Measurements from ENCODE around the gene HOXC12. TPM values are rescaled to one million over a fixed set of nuclear protein-coding genes. Genes with fewer than 3 reads are reported as not detected.

The HOXC12 gene
- total and polyA plus RNA-seq, 2 experiments from 2014 or later = not detected

DNA sequence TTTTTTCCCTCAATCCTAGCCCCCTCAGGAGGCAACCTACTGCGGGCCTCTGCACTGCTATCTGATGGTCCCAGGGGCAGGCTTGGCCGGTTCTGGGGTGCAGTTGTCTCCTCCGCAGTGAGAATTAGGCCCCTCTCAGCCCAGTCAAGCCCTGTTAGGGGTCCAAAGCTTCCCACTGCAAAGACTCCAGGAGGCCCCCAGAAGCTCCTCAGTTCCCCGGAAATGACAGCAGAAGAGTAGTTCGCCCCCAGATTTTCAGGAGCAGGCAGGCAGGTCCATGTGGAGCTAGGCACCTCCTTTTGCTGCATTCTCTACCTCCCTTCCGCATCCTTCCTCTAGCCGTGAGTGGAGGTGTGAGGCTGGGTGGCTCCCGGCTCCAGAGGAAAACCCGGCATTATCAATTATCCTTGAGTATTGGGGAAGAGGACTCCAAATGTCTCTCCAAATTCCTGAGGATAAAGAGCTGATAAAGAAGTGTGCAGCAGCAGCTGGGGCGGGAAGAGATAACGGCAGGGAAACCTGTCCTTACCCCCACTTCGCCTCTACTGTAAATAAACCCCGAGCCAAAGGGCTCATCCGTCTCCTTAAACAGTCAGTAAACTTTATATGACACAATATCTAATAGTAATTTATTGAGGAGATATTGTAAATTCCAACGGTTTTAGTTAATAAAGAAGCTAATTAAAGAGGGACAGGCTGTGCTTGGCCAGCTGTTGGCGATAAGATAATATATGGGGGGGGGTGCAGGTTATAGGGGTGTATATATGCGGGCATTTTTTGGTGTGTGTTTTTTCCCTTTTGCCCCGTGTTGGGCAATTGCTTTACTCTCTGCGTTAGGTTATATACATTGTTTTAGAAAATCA, 641 bp upstream of the HOXC12 start:
- no peaks in the 10 kb centered on the region for H3K9me3 ChIP-seq (ENCODE audit: low read depth)
- no peaks in the 10 kb centered on the region for H3K36me3 ChIP-seq
- no peak for DNase-seq (ENCODE audit: low read depth in 1 of 2, low spot score in 1 of 2)
- no peaks in the 10 kb centered on the region for H3K4me1 ChIP-seq (ENCODE audit: low read depth)
- H3K27me3 ChIP-seq = peaks cover 100% of the 10 kb centered on the region
- no peak overlapping the region for H3K27ac ChIP-seq
- no peak overlapping the region for H3K4me3 ChIP-seq
- TF ChIP-seq, protein P1, sequence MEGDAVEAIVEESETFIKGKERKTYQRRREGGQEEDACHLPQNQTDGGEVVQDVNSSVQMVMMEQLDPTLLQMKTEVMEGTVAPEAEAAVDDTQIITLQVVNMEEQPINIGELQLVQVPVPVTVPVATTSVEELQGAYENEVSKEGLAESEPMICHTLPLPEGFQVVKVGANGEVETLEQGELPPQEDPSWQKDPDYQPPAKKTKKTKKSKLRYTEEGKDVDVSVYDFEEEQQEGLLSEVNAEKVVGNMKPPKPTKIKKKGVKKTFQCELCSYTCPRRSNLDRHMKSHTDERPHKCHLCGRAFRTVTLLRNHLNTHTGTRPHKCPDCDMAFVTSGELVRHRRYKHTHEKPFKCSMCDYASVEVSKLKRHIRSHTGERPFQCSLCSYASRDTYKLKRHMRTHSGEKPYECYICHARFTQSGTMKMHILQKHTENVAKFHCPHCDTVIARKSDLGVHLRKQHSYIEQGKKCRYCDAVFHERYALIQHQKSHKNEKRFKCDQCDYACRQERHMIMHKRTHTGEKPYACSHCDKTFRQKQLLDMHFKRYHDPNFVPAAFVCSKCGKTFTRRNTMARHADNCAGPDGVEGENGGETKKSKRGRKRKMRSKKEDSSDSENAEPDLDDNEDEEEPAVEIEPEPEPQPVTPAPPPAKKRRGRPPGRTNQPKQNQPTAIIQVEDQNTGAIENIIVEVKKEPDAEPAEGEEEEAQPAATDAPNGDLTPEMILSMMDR (IDR thresholded peaks at IDR 0.05; ENCODE audit: low read depth, low read length) = no peak

DNA sequence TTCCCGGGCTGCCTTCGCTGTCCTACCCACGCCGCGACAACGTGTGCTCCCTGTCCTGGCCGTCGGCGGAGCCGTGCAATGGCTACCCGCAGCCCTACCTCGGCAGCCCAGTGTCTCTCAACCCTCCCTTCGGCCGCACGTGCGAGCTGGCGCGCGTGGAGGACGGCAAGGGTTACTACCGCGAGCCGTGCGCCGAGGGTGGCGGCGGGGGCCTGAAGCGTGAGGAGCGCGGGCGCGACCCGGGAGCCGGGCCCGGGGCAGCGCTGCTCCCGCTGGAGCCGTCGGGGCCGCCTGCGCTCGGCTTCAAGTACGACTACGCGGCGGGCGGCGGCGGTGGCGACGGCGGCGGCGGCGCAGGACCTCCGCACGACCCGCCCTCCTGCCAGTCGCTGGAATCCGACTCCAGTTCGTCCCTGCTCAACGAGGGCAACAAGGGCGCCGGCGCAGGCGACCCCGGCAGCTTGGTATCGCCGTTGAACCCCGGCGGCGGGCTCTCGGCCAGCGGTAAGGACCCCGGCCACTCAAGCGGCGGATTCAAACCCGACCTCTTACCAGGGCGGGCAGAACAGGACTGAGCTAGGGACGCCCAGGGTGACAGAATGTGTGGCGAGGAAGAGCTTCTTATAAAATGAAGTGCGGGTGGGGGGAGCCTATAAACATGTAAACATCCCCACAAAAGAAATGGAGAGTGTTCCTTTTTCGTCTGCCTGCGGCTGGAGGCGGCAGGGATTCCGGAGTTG, 503 bp downstream of the HOXC12 start:
- peaks cover 100% of the 10 kb centered on the region for H3K27me3 ChIP-seq
- H3K36me3 ChIP-seq = no peaks in the 10 kb centered on the region
- no peak for DNase-seq (ENCODE audit: low read depth in 1 of 2, low spot score in 1 of 2)
- H3K4me3 ChIP-seq = no peak overlapping the region
- TF ChIP-seq, protein P1 (IDR thresholded peaks at IDR 0.05; ENCODE audit: low read depth, low read length) = no peak
- no peaks in the 10 kb centered on the region for H3K4me1 ChIP-seq (ENCODE audit: low read depth)
- H3K27ac ChIP-seq = no peak overlapping the region
- no peaks in the 10 kb centered on the region for H3K9me3 ChIP-seq (ENCODE audit: low read depth)

DNA sequence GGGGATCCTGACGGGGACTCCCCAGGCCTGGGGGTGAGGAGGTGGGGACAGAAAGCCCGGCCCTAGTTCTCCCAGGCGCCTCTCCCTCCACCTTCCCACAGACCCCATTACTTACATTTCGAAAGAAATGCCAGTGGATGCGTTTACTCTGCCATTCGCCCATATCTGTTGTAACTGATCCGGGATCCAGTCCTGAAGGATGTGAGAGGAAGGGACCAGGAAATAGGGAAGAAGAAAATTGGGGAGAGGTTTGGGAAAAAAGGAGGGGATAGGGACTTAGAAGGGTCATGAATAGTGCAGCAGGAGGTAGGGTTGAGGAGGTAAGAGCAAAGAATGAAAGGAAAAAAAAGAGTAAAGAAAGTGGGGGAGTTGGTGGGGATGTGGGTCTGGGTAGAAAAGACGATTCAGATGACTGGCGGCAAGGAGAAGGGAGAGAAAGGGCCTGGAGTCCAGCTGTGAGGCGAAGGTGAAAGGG, 1.1 kb downstream of the HOXC12 start:
- no peaks in the 10 kb centered on the region for H3K4me1 ChIP-seq (ENCODE audit: low read depth)
- peaks cover 100% of the 10 kb centered on the region for H3K27me3 ChIP-seq
- no peak overlapping the region for H3K27ac ChIP-seq
- no peak for DNase-seq (ENCODE audit: low read depth in 1 of 2, low spot score in 1 of 2)
- no peaks in the 10 kb centered on the region for H3K9me3 ChIP-seq (ENCODE audit: low read depth)
- no peak overlapping the region for H3K4me3 ChIP-seq
- TF ChIP-seq, protein P1 (IDR thresholded peaks at IDR 0.05; ENCODE audit: low read depth, low read length) = no peak
- H3K36me3 ChIP-seq = no peaks in the 10 kb centered on the region

DNA sequence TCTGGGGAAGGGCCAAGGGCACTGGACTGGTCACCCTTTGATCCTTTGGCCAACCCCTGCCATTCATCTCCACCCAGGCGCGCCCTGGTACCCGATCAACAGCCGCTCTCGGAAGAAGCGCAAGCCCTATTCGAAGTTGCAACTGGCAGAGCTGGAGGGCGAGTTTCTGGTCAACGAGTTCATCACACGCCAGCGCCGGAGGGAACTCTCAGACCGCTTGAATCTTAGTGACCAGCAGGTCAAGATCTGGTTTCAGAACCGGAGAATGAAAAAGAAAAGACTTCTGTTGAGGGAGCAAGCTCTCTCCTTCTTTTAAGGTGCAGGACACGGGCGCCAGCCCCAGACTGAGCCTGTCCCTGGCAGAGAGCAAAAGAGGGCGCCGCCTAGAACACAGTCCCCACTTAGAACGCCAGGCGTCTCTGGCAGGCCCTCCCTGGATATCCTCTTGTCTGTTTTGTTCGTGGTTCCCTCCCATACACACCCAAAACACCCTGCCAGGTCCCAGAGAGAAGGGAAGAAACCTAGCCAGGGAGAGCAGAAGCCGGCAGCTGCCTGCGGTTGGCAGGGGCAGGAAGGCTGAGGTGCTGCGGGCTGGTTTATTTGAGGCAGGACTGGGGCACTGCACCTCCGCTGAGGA, 1.7 kb downstream of the HOXC12 start:
- H3K27me3 ChIP-seq = peaks cover 100% of the 10 kb centered on the region
- no peak overlapping the region for H3K4me3 ChIP-seq
- H3K9me3 ChIP-seq (ENCODE audit: low read depth) = no peaks in the 10 kb centered on the region
- H3K4me1 ChIP-seq (ENCODE audit: low read depth) = no peaks in the 10 kb centered on the region
- DNase-seq (ENCODE audit: low read depth in 1 of 2, low spot score in 1 of 2) = no peak
- TF ChIP-seq, protein P1 (IDR thresholded peaks at IDR 0.05; ENCODE audit: low read depth, low read length) = no peak
- no peak overlapping the region for H3K27ac ChIP-seq
- H3K36me3 ChIP-seq = no peaks in the 10 kb centered on the region

DNA sequence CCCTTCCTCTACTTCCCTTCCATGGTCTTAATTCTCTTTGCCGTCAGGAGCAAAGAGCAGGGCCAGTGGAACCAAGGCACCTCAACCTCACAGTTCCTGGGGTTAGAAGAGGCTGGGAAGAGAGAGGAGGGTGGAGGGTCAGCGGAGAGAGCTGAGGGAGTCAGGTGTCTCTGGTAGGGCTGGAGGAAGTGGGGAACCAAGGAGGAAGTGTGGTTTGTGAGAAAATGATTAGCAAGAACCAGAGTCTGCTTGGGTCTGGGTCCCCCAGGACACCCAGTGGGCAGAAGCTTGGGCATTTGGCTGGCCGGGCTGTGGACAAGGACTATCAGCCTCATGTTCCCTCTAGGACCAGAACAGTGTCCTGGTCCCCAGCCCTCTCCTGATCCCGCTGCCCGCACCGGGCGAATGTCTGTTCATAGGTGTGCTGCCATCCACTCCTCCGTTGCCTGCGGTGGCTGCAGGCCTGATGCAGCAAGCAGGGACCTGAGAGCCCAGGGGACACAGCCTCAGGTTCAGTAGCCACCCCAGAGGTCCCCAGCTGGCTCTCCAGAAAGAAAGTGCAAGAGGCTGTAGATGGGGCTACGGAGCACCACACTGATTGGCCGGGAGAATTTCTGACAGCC, 2.3 kb downstream of the HOXC12 start:
- peaks cover 100% of the 10 kb centered on the region for H3K27me3 ChIP-seq
- no peaks in the 10 kb centered on the region for H3K36me3 ChIP-seq
- no peaks in the 10 kb centered on the region for H3K9me3 ChIP-seq (ENCODE audit: low read depth)
- no peaks in the 10 kb centered on the region for H3K4me1 ChIP-seq (ENCODE audit: low read depth)
- H3K4me3 ChIP-seq = no peak overlapping the region
- TF ChIP-seq, protein P1 (IDR thresholded peaks at IDR 0.05; ENCODE audit: low read depth, low read length) = no peak
- DNase-seq (ENCODE audit: low read depth in 1 of 2, low spot score in 1 of 2) = no peak
- H3K27ac ChIP-seq = no peak overlapping the region

Measured in cardiac muscle cell (in vitro differentiated cells and primary cell).